Keratinocyte (primary cell): ENCODE data around the gene FTH1.

Source experiments
- CTCF ChIP-seq, 3 experiments: IDR thresholded peaks in 1 of 3; conservative IDR thresholded peaks in 1 of 3; optimal IDR thresholded peaks in 1 of 3; 2 replicates in 2 of 3; 3 replicates in 1 of 3; pipeline versions ENCODE3 to v1.5.1; 2011; ENCODE audit warnings: low read length in 3 of 3, mild to moderate bottlenecking in 3 of 3, moderate library complexity in 2 of 3, control low read depth in 1 of 3, inconsistent platforms in 1 of 3; ENCODE audit not compliant: insufficient read depth in 2 of 3; ENCODE audit errors: extremely low read depth in 1 of 3
- EZH2 ChIP-seq: IDR thresholded peaks from one replicate; pipeline ENCODE4 v1.6.1; 2012; ENCODE audit warnings: inconsistent platforms, mild to moderate bottlenecking, low read length, moderate library complexity

GRCh38 chr11:61922539-61922938 is 44.9 kb downstream of the FTH1 start:
- TF ChIP-seq CTCF (optimal IDR thresholded peaks at IDR 0.05 in 1 of 3, IDR thresholded peaks at IDR 0.05 in 1 of 3, conservative IDR thresholded peaks at IDR 0.05 in 1 of 3; ENCODE audit: extremely low read depth in 1 of 3, insufficient read depth in 2 of 3, low read length in 3 of 3) (no peak), EZH2 (no peak)
